MCF 10A (cell line): ENCODE measurements around the gene CDKN1B. TPM values are rescaled to one million over a fixed set of nuclear protein-coding genes. Genes with fewer than 3 reads are reported as not detected.

Experiments used
- BruUV-seq: library from RNA; stranded (reverse); fragments of 400-500 nt; replicated peaks from 2 replicates; lab custom pipeline; 2021; lab: Mats Ljungman, UMichigan
- CTCF ChIA-PET: fragments of 300-600 bp; sonication (Branson Sonifier 250); formaldehyde crosslinking; extraction: SDS; loops from one replicate; lab custom pipeline; 2021; ENCODE audit warnings: antibody characterized with exemption, inconsistent platforms; lab: Yijun Ruan, JAX
- POLR2A ChIA-PET: fragments of 300-600, 350-650 bp; sonication (Branson Sonifier 250); formaldehyde crosslinking; extraction: SDS; loops from one replicate; lab custom pipeline; 2020; ENCODE audit warnings: antibody characterized with exemption, inconsistent platforms; lab: Yijun Ruan, JAX
- DNase-seq: peaks from one replicate; pipeline ENCODE4 v3.0.0-alpha.2; 2018; ENCODE audit not compliant: unreplicated experiment
- H3K27ac Mint-ChIP-seq: one replicate; pipeline ENCODE4 v1.8.0; 2022; ENCODE audit warnings: mild to moderate bottlenecking, low read depth, mixed read lengths; ENCODE audit not compliant: unreplicated experiment
- H3K27me3 Mint-ChIP-seq: one replicate; pipeline ENCODE4 v1.8.0; 2022; ENCODE audit warnings: mixed read lengths; ENCODE audit not compliant: insufficient read depth, unreplicated experiment
- H3K36me3 Mint-ChIP-seq: one replicate; pipeline ENCODE4 v1.8.0; 2022; ENCODE audit warnings: mild to moderate bottlenecking, moderate library complexity, mixed read lengths; ENCODE audit not compliant: insufficient read depth, unreplicated experiment
- H3K4me1 Mint-ChIP-seq: one replicate; pipeline ENCODE4 v1.8.0; 2022; ENCODE audit warnings: mixed read lengths; ENCODE audit not compliant: insufficient read depth, unreplicated experiment
- H3K4me3 Mint-ChIP-seq: one replicate; pipeline ENCODE4 v1.8.0; 2022; ENCODE audit warnings: mild to moderate bottlenecking, moderate library complexity, mixed read lengths; ENCODE audit not compliant: unreplicated experiment
- H3K9me3 Mint-ChIP-seq: one replicate; pipeline ENCODE4 v1.8.0; 2022; ENCODE audit warnings: mixed read lengths; ENCODE audit not compliant: unreplicated experiment
- intact Hi-C: fragments of 100-400 bp; cut with micrococcal nuclease; formaldehyde crosslinking; loops from 2 replicates; pipeline ENCODE4 v1.14.1; 2022
- microRNA-seq: library from miRNA; unstranded; fragments of <30 nt; microRNA quantifications from one replicate; pipeline ENCODE4 v1.2.0, GENCODE V29; 2022
- total RNA-seq: library from RNA; stranded (reverse); gene quantifications from 2 replicates; pipeline ENCODE4 v1.2.3, GENCODE V29; 2022
- TF ChIP-seq, protein P1 (sequence below): fragments of 200-600 bp; IDR thresholded peaks from one replicate; pipeline ENCODE4 v1.8.0; 2022; ENCODE audit warnings: antibody characterized with exemption, mild to moderate bottlenecking; ENCODE audit not compliant: unreplicated experiment

The CDKN1B gene
- total RNA-seq, 1 experiment from 2014 or later: 33.9 TPM

- ChIA-PET POLR2A (no interaction called here), CTCF (interaction anchor here (1.2 kb wide), 1 partner anchor 146 kb away, joined by 3 read pairs; no protein-coding TSS in a partner anchor)
- no peak overlapping the region for H3K4me3 Mint-ChIP-seq
- no TSS peak for BruUV-seq
- no peak for DNase-seq
- no peaks in the 10 kb centered on the region for H3K36me3 Mint-ChIP-seq
- TF ChIP-seq, protein P1, sequence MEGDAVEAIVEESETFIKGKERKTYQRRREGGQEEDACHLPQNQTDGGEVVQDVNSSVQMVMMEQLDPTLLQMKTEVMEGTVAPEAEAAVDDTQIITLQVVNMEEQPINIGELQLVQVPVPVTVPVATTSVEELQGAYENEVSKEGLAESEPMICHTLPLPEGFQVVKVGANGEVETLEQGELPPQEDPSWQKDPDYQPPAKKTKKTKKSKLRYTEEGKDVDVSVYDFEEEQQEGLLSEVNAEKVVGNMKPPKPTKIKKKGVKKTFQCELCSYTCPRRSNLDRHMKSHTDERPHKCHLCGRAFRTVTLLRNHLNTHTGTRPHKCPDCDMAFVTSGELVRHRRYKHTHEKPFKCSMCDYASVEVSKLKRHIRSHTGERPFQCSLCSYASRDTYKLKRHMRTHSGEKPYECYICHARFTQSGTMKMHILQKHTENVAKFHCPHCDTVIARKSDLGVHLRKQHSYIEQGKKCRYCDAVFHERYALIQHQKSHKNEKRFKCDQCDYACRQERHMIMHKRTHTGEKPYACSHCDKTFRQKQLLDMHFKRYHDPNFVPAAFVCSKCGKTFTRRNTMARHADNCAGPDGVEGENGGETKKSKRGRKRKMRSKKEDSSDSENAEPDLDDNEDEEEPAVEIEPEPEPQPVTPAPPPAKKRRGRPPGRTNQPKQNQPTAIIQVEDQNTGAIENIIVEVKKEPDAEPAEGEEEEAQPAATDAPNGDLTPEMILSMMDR: no peak
- intact Hi-C loops: no loop called here
- H3K4me1 Mint-ChIP-seq: no peaks in the 10 kb centered on the region
- no peaks in the 10 kb centered on the region for H3K27me3 Mint-ChIP-seq
- no peaks in the 10 kb centered on the region for H3K9me3 Mint-ChIP-seq
- H3K27ac Mint-ChIP-seq: no peak overlapping the region
Measured at GRCh38 chr12:12770262-12770661, 53.1 kb downstream of the CDKN1B start.

Small RNA genes lying within 50 kb of the gene (microRNA-seq; reads per million reads assigned to microRNA genes)
- gene MIR613: not detected

Other genes starting within 250 kb of the CDKN1B start
- gene DUSP16, start 154.5 kb upstream of the CDKN1B start, total RNA-seq: 18.9 and 20.7 TPM in 2 replicates
- 17.4 and 22.5 TPM in 2 replicates for gene CREBL2, start 105.5 kb upstream of the CDKN1B start, total RNA-seq
- gene GPR19, start 21.2 kb upstream of the CDKN1B start, total RNA-seq: 0.93 TPM in 1 of 2 replicates, not detected in the other
- 8.0 and 8.2 TPM in 2 replicates for gene APOLD1, start 68.3 kb downstream of the CDKN1B start, total RNA-seq
- gene DDX47, start 96.0 kb downstream of the CDKN1B start, total RNA-seq: 47.0 and 47.7 TPM in 2 replicates
- gene GPRC5A, start 174.2 kb downstream of the CDKN1B start, total RNA-seq: 24.1 and 42.1 TPM in 2 replicates
- not detected in 2 replicates for gene GPRC5D, start 234.8 kb downstream of the CDKN1B start, total RNA-seq